CD4-positive, alpha-beta T cell treated with Interleukin-1 beta for 1 hour (primary cell): ENCODE measurements around the gene KRT27.

Source experiments
- DNase-seq, 2 donors: peaks; one replicate each; pipeline ENCODE4 v3.0.0-alpha.2; 2020 to 2022

The KRT27 gene

GRCh38 chr17:40806131-40806530, 23.8 kb upstream of the KRT27 start:
- DNase-seq, result no peak

GRCh38 chr17:40803617-40804082, 21.3 kb upstream of the KRT27 start:
- DNase-seq, result peak; percentile 70 to 75

- DNase-seq, result no peak
These were observed 18.8 kb upstream of the KRT27 start for GRCh38 chr17:40801157-40801556.

- no peak for DNase-seq
These were observed 18.0 kb upstream of the KRT27 start for GRCh38 chr17:40800381-40800780.

- DNase-seq, result no peak
These were observed 17.5 kb upstream of the KRT27 start, which contains the start of gene KRT28 for GRCh38 chr17:40799859-40800258. KRT28 (minus strand) TSS chr17:40799959; CDS start chr17:40799893, 66 bp downstream.

GRCh38 chr17:40796846-40797245, 14.5 kb upstream of the KRT27 start:
- DNase-seq, result no peak

- DNase-seq, result no peak
These were observed 12.8 kb upstream of the KRT27 start for GRCh38 chr17:40795019-40795667.

GRCh38 chr17:40794466-40794865, 12.1 kb upstream of the KRT27 start:
- DNase-seq, result no peak

GRCh38 chr17:40793832-40794231, 11.5 kb upstream of the KRT27 start:
- DNase-seq, result no peak

GRCh38 chr17:40791787-40792436, 9.6 kb upstream of the KRT27 start:
- no peak for DNase-seq

- no peak for DNase-seq
These were observed 8.8 kb upstream of the KRT27 start for GRCh38 chr17:40791111-40791510.

- DNase-seq, result no peak
These were observed 3.0 kb downstream of the KRT27 start for GRCh38 chr17:40779181-40779909.

GRCh38 chr17:40778461-40778860, 3.9 kb downstream of the KRT27 start:
- DNase-seq, result no peak

GRCh38 chr17:40777971-40778370, 4.4 kb downstream of the KRT27 start:
- no peak for DNase-seq

- no peak for DNase-seq
These were observed 4.9 kb downstream of the KRT27 start for GRCh38 chr17:40777459-40777858.

- DNase-seq, result no peak
These were observed 6.4 kb downstream of the KRT27 start for GRCh38 chr17:40775945-40776344.

GRCh38 chr17:40772101-40772500, 10.2 kb downstream of the KRT27 start, which contains the start of gene KRT26:
KRT26 (minus strand) TSS chr17:40772201; CDS start chr17:40772113, 88 bp downstream.
- no peak for DNase-seq

GRCh38 chr17:40765657-40766056, 16.7 kb downstream of the KRT27 start:
- no peak for DNase-seq

- no peak for DNase-seq
These were observed 18.6 kb downstream of the KRT27 start for GRCh38 chr17:40763752-40764151.

- DNase-seq, result no peak
These were observed 22.0 kb downstream of the KRT27 start for GRCh38 chr17:40760105-40761016.

- DNase-seq, result no peak
These were observed 27.1 kb downstream of the KRT27 start, which contains the start of gene KRT25 for GRCh38 chr17:40755231-40755630. KRT25 (minus strand) TSS chr17:40755331; CDS start chr17:40755271, 60 bp downstream.

- DNase-seq, result no peak
These were observed 28.5 kb downstream of the KRT27 start for GRCh38 chr17:40753804-40754203.

GRCh38 chr17:40751065-40751464, 31.3 kb downstream of the KRT27 start:
- no peak for DNase-seq
